ENCODE data around the gene CELF4. TPM values are rescaled to one million over a fixed set of nuclear protein-coding genes. Genes with fewer than 3 reads are reported as not detected.

Gene CELF4
- total RNA-seq, 1 experiment from 2014 or later, result 3.7 TPM

GRCh38 chr18:37297106-37297505 lies 268.5 kb downstream of the CELF4 start:
- 0 out of 2 replicates have a peak, but pooled peaks cover 1% of the 10 kb centered on the region for H3K27me3 ChIP-seq (ENCODE audit: control insufficient read depth, insufficient read depth, low read length)
- H3K36me3 ChIP-seq (replicated peaks; ENCODE audit: control insufficient read depth, insufficient read depth, low read length), result no peaks in the 10 kb centered on the region
- H3K4me3 ChIP-seq (ENCODE audit: insufficient read depth, low read depth, low read length), result no peak overlapping the region
- DNase-seq, result no peak

GRCh38 chr18:37294951-37295350 lies 270.6 kb downstream of the CELF4 start:
- peak; percentile 91 for DNase-seq
- H3K27me3 ChIP-seq (ENCODE audit: control insufficient read depth, insufficient read depth, low read length), result 0 out of 2 replicates have a peak, but pooled peaks cover 1% of the 10 kb centered on the region
- H3K4me3 ChIP-seq (ENCODE audit: insufficient read depth, low read depth, low read length), result no peak overlapping the region
- no peaks in the 10 kb centered on the region for H3K36me3 ChIP-seq (replicated peaks; ENCODE audit: control insufficient read depth, insufficient read depth, low read length)

GRCh38 chr18:37293359-37293758 lies 272.2 kb downstream of the CELF4 start:
- DNase-seq, result no peak
- no peaks in the 10 kb centered on the region for H3K36me3 ChIP-seq (replicated peaks; ENCODE audit: control insufficient read depth, insufficient read depth, low read length)
- 0 out of 2 replicates have a peak, but pooled peaks cover 1% of the 10 kb centered on the region for H3K27me3 ChIP-seq (ENCODE audit: control insufficient read depth, insufficient read depth, low read length)
- no peak overlapping the region for H3K4me3 ChIP-seq (ENCODE audit: insufficient read depth, low read depth, low read length)

- H3K36me3 ChIP-seq (replicated peaks; ENCODE audit: control insufficient read depth, insufficient read depth, low read length), result no peaks in the 10 kb centered on the region
- DNase-seq, result no peak
- H3K4me3 ChIP-seq (ENCODE audit: insufficient read depth, low read depth, low read length), result no peak overlapping the region
- H3K27me3 ChIP-seq (ENCODE audit: control insufficient read depth, insufficient read depth, low read length), result no peaks in the 10 kb centered on the region
Observed at GRCh38 chr18:37289423-37289822, 276.2 kb downstream of the CELF4 start.

GRCh38 chr18:37287601-37288000 lies 278.0 kb downstream of the CELF4 start:
- H3K4me3 ChIP-seq (ENCODE audit: insufficient read depth, low read depth, low read length), result no peak overlapping the region

GRCh38 chr18:37286801-37287200 lies 278.8 kb downstream of the CELF4 start:
- Histone ChIP-seq H3K4me3 (ENCODE audit: insufficient read depth, low read depth, low read length) (no peak overlapping the region), H3K27me3 (ENCODE audit: control insufficient read depth, insufficient read depth, low read length) (no peaks in the 10 kb centered on the region), H3K36me3 (replicated peaks; ENCODE audit: control insufficient read depth, insufficient read depth, low read length) (no peaks in the 10 kb centered on the region)
- DNase-seq, result peak; percentile 23

More at GRCh38 chr18:37287601-37288000, 278.0 kb downstream of the CELF4 start:
- H3K27me3 ChIP-seq (ENCODE audit: control insufficient read depth, insufficient read depth, low read length), result no peaks in the 10 kb centered on the region
- H3K36me3 ChIP-seq (replicated peaks; ENCODE audit: control insufficient read depth, insufficient read depth, low read length), result no peaks in the 10 kb centered on the region
- no peak for DNase-seq

GRCh38 chr18:37285825-37286224 lies 279.8 kb downstream of the CELF4 start:
- Histone ChIP-seq H3K27me3 (ENCODE audit: control insufficient read depth, insufficient read depth, low read length) (no peaks in the 10 kb centered on the region), H3K36me3 (replicated peaks; ENCODE audit: control insufficient read depth, insufficient read depth, low read length) (no peaks in the 10 kb centered on the region), H3K4me3 (ENCODE audit: insufficient read depth, low read depth, low read length) (no peak overlapping the region)
- peak; percentile 20 for DNase-seq

GRCh38 chr18:37284260-37284659 lies 281.3 kb downstream of the CELF4 start:
- Histone ChIP-seq H3K4me3 (ENCODE audit: insufficient read depth, low read depth, low read length) (no peak overlapping the region), H3K36me3 (replicated peaks; ENCODE audit: control insufficient read depth, insufficient read depth, low read length) (no peaks in the 10 kb centered on the region), H3K27me3 (ENCODE audit: control insufficient read depth, insufficient read depth, low read length) (no peaks in the 10 kb centered on the region; the same call in 1 of the 2 replicates)
- DNase-seq, result peak; percentile 53

- Histone ChIP-seq H3K4me3 (ENCODE audit: insufficient read depth, low read depth, low read length) (no peak overlapping the region), H3K36me3 (replicated peaks; ENCODE audit: control insufficient read depth, insufficient read depth, low read length) (no peaks in the 10 kb centered on the region), H3K27me3 (ENCODE audit: control insufficient read depth, insufficient read depth, low read length) (no peaks in the 10 kb centered on the region; the same call in 1 of the 2 replicates)
- DNase-seq, result peak; percentile 85
Observed at GRCh38 chr18:37282386-37283037, 283.1 kb downstream of the CELF4 start.

- peak; percentile 28 for DNase-seq
- H3K27me3 ChIP-seq (ENCODE audit: control insufficient read depth, insufficient read depth, low read length), result no peaks in the 10 kb centered on the region; the same call in 1 of the 2 replicates
- H3K36me3 ChIP-seq (replicated peaks; ENCODE audit: control insufficient read depth, insufficient read depth, low read length), result no peaks in the 10 kb centered on the region
- H3K4me3 ChIP-seq (ENCODE audit: insufficient read depth, low read depth, low read length), result no peak overlapping the region
Observed at GRCh38 chr18:37280701-37281393, 284.8 kb downstream of the CELF4 start.

- DNase-seq, result no peak
- Histone ChIP-seq H3K36me3 (replicated peaks; ENCODE audit: control insufficient read depth, insufficient read depth, low read length) (no peaks in the 10 kb centered on the region), H3K4me3 (ENCODE audit: insufficient read depth, low read depth, low read length) (no peak overlapping the region), H3K27me3 (ENCODE audit: control insufficient read depth, insufficient read depth, low read length) (peaks cover 8% of the 10 kb centered on the region; the same call in 1 of the 2 replicates)
Observed at GRCh38 chr18:37277804-37278203, 287.8 kb downstream of the CELF4 start.

GRCh38 chr18:37276111-37276890 lies 289.3 kb downstream of the CELF4 start:
- peaks cover 8% of the 10 kb centered on the region; the same call in 1 of the 2 replicates for H3K27me3 ChIP-seq (ENCODE audit: control insufficient read depth, insufficient read depth, low read length)

GRCh38 chr18:37275237-37275741 lies 290.3 kb downstream of the CELF4 start:
- peak; percentile 95 for DNase-seq
- Histone ChIP-seq H3K4me3 (ENCODE audit: insufficient read depth, low read depth, low read length) (peak overlapping the region; percentile 8), H3K36me3 (replicated peaks; ENCODE audit: control insufficient read depth, insufficient read depth, low read length) (no peaks in the 10 kb centered on the region), H3K27me3 (ENCODE audit: control insufficient read depth, insufficient read depth, low read length) (peaks cover 8% of the 10 kb centered on the region; the same call in 1 of the 2 replicates)

More at GRCh38 chr18:37276111-37276890, 289.3 kb downstream of the CELF4 start:
- Histone ChIP-seq H3K36me3 (replicated peaks; ENCODE audit: control insufficient read depth, insufficient read depth, low read length) (no peaks in the 10 kb centered on the region), H3K4me3 (ENCODE audit: insufficient read depth, low read depth, low read length) (no peak overlapping the region)
- peak; percentile 69 for DNase-seq
